Measurements from ENCODE around the gene GDPD5.

Gene GDPD5

GRCh38 chr11:75557666-75558494 lies 32.1 kb upstream of the GDPD5 start:
- DNase-seq = no peak

DNA sequence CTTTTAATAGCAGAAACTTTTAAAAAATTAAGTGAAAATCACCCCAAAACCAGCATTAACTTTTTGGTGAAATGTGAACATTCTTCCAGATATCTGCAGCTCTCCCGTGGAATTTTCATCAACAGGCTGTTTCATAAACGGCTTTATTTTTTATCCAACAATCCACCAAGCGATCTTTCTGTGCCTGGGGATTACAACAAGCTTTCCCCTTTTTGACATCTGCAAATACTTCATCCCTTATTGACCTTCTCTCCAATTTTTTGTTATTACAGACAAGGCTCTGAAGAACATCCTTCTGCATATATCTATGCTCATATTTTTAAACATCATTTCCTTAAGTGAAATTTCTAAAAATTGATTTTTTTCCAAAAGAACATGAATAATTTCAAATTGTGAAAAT lies 30.5 kb upstream of the GDPD5 start:
- DNase-seq = no peak

GRCh38 chr11:75555079-75555811 lies 29.5 kb upstream of the GDPD5 start:
- DNase-seq = no peak

DNA sequence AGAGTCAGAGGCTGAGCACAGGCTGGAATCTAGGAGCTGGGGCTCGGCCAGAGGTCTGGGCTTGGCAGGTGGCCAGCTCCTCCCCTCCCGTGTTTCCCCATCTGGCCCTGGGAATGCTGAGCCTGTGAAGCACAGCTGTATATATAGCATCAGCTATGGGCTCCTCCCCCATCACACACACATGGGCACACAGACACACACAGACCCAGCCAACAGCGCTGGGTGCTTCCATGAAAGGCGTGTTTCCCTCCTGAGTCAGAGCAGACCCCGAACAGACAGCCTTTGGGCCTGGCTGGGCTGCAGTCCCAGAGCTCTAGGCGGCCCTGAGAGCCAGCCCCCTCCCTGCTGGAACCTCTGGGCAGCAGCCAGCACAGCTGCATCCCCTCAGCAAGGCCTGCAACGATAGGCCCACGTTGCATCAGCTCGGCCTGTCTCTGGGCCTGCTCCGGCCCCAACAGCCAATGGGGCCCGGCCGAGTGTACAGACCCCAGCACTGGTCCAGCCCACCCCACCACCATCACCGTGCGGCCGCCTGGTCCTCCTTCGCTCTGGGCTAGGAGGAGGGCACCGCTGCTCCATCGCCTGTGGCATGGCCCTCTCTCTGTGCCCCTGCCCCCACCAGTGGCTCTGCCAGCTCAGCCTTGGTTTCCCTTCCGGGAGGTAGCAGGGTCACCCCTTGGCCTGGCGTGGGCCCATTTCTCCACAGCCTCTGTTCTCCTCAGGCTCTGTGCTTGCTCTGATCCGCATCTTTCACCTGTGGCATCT lies 28.7 kb upstream of the GDPD5 start:
- DNase-seq = peak; percentile 51

- DNase-seq = no peak
These were observed 28.1 kb upstream of the GDPD5 start for GRCh38 chr11:75553889-75554257.

- DNase-seq = no peak
These were observed 27.4 kb upstream of the GDPD5 start for GRCh38 chr11:75553182-75553581.

GRCh38 chr11:75549370-75549958 lies 23.7 kb upstream of the GDPD5 start:
- no peak for DNase-seq

DNA sequence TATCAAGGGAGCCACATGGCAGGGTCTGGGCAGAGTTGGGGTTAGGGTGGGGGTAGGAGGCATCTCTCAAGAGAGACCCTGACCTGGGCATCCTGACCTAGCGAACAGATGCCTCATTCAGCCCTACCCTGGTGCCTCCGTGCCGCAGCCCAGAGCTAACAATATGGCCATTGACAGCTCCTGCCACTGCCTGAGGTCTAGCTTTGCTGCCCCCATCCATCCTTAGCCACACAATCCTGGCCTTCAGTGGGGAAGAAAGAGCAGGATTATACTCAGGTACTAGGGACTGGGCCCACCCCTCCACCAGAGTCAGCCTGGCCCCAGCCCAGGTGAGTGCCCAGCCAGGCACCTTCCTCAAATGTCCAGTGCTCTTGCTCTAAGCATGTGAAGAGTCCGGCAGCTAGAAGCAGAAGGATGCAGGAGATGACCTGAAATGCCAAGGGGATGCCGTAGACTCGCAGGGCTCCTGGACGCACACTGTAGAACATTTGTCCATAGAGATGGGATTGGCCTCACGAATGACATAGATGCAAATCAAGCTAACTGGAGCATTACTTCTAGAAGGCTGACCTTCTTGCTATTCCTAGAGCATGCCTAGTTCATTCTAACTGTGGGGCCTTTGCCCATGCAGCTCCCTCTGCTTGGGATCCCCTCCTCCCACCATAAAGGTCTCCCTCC lies 23.0 kb upstream of the GDPD5 start:
- DNase-seq = no peak

GRCh38 chr11:75547617-75548058 lies 21.9 kb upstream of the GDPD5 start:
- peak; percentile 58 for DNase-seq

DNA sequence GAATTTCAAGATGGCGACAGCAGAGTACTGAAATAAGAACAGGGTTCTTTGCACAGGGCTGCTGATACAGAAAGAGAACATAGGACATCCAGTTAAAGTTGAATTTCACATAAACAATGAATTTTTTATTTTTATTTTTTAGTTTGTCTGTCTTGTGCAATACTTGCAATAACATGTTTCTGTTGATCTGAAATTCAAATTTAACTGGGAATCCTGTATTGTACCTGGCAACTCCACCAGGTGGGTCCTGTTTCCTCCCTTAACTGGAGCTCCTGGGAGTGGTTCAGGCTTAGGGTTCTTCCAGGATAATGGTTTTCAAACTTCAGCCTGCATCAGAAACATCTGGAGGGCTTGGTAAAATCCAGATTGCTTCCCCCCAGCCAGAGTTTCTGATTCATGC lies 21.4 kb upstream of the GDPD5 start:
- no peak for DNase-seq

DNA sequence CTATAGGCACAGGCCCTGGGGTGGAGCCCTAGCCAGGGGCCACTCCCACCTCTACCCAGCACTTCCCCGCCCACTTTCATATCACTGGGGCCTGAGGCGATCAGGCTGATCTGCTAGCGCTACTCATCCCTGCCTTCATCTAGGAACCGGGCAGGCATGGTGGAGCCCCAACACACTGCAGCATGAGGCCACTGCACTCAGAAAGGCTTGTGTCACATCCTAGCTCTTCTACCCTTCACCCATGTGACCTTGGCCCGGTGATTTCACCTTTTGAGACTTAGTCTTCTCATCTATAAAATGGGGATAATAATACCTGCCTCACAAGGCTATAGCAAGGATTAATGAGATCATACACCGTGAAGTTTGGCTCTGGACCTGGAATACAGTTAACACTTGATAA lies 18.1 kb upstream of the GDPD5 start:
- no peak for DNase-seq

DNA sequence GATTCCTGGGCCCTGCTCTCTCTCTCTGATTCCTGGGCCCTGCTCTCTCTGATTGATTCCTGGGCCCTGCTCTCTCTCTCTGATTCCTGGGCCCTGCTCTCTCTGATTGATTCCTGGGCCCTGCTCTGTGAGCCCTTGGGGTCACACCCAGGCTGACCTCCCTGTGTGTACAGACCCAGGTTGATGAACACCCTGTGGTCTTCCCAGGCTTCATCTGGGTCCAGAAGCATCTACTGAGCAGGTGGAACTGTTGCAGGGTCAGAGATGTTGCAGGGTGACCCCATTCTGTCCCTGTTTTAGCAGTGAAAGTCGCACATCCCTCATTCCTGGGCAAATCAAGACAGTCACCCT lies 16.3 kb upstream of the GDPD5 start:
- no peak for DNase-seq

DNA sequence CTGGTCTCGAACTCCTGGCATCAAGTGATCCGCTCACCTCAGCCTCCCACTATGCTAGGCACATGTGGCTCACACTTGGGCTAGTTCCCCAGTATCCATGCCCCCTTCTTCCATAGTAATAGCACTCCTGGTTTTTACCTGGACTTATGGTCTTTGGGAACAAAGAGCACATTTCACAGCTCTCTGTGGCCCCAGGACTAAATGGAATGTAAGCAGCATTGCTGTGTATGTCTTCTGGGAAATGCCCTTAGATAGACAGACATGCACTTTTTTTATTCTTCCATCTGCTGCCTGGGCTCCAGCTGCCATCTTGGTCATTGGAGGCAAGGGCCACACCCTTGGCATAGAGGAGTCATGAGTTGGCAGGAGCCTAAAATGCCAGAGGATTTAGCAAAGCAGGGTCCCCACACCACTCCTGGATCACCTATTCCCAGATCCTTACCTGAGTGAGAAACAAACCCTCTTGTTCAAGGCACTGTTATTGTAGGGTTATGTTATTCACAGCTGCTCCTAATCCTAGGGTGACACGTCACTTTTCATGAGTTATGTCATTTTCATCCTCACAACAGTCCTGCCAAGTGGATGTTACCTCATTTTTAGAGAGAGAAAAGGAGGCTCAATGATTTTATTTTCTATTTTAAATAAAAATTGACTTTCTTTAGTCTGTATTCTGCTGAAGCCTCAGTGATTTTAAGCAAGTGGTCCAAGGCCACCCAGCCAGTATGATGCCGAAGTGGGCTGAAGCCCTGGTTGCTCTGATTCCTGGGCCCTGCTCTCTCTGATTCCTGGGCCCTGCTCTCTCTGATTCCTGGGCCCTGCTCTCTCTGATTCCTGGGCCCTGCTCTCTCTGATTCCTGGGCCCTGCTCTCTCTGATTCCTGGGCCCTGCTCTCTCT lies 15.7 kb upstream of the GDPD5 start:
- no peak for DNase-seq

DNA sequence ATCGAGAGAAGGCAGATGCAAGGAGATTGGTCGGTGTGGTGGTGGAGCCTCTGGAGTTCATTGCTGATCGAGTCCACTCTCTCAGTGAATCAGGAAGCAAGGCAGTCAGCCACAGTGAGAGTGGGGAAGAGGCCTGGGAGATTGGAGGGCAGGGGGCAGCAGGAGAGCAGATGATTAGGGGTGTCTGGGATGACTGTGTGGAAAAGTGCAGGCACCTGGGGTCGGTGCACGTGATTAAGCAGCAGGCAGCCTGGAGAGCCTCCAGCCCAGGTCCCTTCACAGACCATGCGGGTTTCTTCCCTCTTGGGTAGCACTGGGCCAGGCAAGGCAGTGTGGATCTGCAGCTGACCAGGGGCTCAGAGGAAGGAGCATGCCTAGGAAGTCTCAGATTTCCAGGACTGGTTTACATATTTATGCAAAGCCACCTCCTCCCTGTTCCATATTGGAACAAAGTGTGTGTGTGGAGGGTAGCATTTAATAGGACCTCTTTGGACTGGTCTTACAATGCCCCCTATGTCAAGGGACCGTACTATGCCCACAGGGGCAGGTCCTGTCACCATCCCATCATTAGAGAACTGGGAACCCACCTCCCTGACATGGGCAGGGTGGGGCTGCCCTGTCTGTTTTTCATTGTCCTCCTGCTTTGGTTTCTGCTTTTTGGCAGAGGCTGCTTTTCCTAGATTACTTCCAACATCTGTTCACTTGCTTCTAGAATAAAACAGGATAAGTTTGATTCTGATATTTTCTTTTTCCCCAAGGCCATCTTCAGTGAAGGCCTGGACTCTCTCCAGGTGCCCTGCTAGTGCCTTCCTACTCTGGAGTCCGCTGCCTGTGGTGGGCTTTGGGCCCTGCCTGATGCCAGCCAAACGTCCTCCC lies 14.0 kb upstream of the GDPD5 start:
- no peak for DNase-seq

GRCh38 chr11:75538150-75538942 lies 12.6 kb upstream of the GDPD5 start:
- no peak for DNase-seq

- no peak for DNase-seq
These were observed 12.0 kb upstream of the GDPD5 start for GRCh38 chr11:75537740-75538139.

DNA sequence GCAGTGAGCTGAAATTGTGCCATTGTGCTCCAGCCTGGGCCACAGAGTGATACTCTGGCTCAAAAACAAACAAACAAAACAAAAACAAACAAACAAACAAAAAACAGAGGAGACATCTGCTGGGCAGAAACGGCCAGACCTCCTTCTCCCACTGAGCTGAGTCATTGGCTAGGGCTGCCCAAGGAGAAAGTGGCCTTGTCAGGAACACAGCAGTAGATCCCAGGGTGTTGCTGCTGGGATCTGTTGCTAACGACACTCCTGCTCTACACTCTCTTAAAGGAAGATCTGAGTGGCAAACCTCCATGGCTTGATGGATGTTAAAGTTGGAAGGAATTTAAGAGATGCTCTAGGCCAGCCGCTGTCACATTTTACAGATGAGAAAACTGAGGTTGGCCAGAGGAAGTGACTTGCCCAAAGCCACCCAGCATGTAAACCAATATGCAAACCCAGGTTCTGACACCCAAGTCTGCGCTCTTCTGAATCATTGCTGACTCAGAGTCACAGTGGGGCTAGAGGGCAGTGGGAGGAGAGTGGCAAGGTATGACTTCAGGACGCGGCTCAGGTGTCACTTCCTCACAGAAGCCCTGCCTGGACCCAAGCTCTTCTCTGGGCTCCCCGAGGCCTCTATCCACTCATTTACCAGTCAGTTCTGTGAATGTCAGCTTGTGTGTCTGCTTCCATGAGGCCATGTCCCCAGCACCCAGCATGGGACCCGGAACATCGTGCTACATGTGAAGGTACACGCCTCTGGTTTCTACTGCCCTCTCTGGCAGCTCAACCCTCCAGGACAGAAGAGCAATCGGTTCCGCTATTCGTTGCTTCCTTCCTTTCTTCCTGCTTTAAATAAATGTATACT lies 11.3 kb upstream of the GDPD5 start:
- no peak for DNase-seq

- no peak for DNase-seq
These were observed 9.3 kb upstream of the GDPD5 start for GRCh38 chr11:75535071-75535470.
